NCI-H2171 (cell line): ENCODE results near the gene TBKBP1.

Experiments used
- DNase-seq: peaks from one replicate; lab custom pipeline; 2025; lab: John Stamatoyannopoulos, UW

TBKBP1 gene

GRCh38 chr17:47699536-47699840 lies 5.5 kb downstream of the TBKBP1 start:
- no peak for DNase-seq

- DNase-seq: no peak
These were observed 6.8 kb downstream of the TBKBP1 start for GRCh38 chr17:47700471-47701449.

GRCh38 chr17:47701608-47702007 lies 7.6 kb downstream of the TBKBP1 start:
- no peak for DNase-seq

- no peak for DNase-seq
These were observed 8.5 kb downstream of the TBKBP1 start for GRCh38 chr17:47702391-47702995.

- DNase-seq: no peak
These were observed 9.2 kb downstream of the TBKBP1 start for GRCh38 chr17:47703191-47703591.

GRCh38 chr17:47703671-47704070 lies 9.7 kb downstream of the TBKBP1 start:
- DNase-seq: no peak

- no peak for DNase-seq
These were observed 10.2 kb downstream of the TBKBP1 start for GRCh38 chr17:47704116-47704515.

GRCh38 chr17:47704736-47705135 lies 10.8 kb downstream of the TBKBP1 start:
- no peak for DNase-seq

- DNase-seq: no peak
These were observed 11.9 kb downstream of the TBKBP1 start for GRCh38 chr17:47705536-47706530.

GRCh38 chr17:47707056-47707804 lies 13.3 kb downstream of the TBKBP1 start:
- no peak for DNase-seq

- DNase-seq: no peak
These were observed 13.9 kb downstream of the TBKBP1 start for GRCh38 chr17:47707884-47708283.

- DNase-seq: no peak
These were observed 14.4 kb downstream of the TBKBP1 start for GRCh38 chr17:47708312-47708863.

- DNase-seq: no peak
These were observed 15.0 kb downstream of the TBKBP1 start for GRCh38 chr17:47708864-47709541.

- no peak for DNase-seq
These were observed 15.6 kb downstream of the TBKBP1 start for GRCh38 chr17:47709594-47709993.

- DNase-seq: no peak
These were observed 17.6 kb downstream of the TBKBP1 start for GRCh38 chr17:47711366-47712099.

- no peak for DNase-seq
These were observed 18.5 kb downstream of the TBKBP1 start for GRCh38 chr17:47712330-47713023.

- DNase-seq: no peak
These were observed 20.2 kb downstream of the TBKBP1 start for GRCh38 chr17:47713980-47714700.

GRCh38 chr17:47714773-47715396 lies 20.9 kb downstream of the TBKBP1 start:
- DNase-seq: no peak
